Midbrain (tissue), 1 donor: ENCODE results near the gene BCAS3.
A peak's percentile ranks its signal among the peaks of the same experiment; 100 is the strongest.
"Not testable (repeated sequence)": the region's sequence is repeated elsewhere in the genome, so short reads cannot be mapped to it uniquely, and the experiment has no call there.

Source experiments
- DNase-seq: peaks from one replicate; lab custom pipeline; 2025; lab: John Stamatoyannopoulos, UW

The BCAS3 gene

GRCh38 chr17:60747069-60747808 is 69.6 kb downstream of the BCAS3 start:
- DNase-seq, result no peak

DNA sequence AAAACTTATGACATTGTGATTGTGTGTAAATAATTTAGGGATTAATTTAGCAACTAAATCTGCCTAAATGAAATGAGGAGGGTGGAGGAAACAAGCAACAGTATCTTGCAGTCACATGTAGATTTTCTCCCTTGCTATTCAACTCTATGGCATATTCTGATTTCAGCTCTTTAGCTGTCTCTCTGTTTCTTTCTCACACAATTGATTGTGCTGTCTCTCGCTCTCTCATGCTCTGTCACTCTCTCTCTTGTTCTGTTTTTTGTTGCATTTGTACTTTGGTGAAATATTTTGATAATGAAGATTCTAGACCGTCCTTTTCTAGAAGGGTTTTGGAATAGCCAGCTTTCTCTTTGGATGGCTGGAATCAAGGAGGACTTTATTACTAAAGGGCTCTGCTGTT is 70.6 kb downstream of the BCAS3 start:
- peak; percentile 47 for DNase-seq

DNA sequence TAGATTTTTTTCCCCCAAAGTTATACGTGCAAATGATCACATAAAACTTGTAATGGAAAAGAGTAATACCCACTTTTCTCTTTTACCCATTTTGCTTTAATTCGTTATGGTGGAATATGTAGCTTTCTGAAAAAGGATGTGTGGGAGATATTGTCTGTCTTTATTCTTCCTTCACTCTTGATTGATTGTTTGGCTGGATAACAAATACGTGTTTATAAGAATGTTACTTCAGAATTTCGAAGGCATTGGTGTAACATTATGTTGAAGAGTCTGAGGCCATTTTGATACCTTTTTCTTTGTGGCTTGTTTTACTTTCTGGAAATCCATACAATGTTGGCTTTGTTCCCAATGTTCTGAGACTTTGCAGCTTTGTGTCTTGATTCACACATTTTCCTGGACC is 71.4 kb downstream of the BCAS3 start:
- DNase-seq, result no peak

DNA sequence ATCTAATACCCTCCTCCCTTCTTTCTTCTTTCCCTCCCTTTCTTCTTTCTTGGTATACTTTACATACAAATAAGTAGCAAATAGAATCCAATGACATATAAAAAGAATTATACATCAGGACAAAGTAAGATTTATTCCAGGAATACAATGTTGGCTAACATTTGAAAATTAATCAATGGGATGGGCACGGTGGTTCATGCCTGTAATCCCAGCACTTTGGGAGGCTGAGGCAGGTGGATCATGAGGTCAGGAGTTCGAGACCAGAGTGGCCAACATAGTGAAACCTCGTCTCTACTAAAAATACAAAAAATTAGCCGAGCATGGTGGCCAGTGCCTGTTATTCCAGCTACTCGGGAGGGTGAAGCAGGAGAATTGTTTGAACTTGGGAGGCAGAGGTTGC is 72.1 kb downstream of the BCAS3 start:
- no peak for DNase-seq

DNA sequence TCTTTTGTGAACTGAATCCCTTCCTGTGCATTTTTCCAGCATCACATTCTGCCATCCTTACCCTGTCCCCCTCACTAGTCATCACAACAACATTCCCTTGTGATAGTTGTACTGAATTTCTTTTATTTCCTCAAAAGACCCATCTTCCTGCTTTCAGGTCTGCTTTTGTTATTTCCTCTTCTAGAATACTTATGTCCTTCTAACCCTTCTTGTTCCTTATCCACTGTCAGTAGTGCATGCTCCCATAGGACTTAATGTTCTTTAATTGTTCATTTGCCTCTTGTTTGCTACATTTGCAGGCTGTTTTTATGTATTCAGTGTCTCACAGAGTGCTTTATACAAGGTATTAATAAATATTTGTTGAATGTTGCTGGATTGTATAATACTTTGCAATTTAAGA is 73.0 kb downstream of the BCAS3 start:
- DNase-seq, result no peak

DNA sequence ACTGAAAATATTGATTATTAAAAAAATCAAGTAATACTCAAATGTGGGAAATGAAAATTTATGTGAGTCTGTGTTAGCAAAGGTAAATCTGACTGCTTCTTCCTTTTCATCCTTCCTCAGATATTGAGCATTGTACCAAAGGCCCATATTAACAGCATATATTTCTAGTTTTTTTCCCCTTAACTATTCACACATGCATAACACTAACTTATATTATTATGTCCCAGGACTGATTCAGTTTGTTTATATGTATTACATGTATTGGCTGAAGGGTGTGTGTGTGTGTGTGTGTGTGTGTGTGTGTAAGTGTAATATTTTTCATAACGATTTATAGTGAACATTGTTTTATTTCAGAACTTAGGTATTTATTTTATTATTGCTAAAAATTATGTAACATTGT is 74.2 kb downstream of the BCAS3 start:
- no peak for DNase-seq

DNA sequence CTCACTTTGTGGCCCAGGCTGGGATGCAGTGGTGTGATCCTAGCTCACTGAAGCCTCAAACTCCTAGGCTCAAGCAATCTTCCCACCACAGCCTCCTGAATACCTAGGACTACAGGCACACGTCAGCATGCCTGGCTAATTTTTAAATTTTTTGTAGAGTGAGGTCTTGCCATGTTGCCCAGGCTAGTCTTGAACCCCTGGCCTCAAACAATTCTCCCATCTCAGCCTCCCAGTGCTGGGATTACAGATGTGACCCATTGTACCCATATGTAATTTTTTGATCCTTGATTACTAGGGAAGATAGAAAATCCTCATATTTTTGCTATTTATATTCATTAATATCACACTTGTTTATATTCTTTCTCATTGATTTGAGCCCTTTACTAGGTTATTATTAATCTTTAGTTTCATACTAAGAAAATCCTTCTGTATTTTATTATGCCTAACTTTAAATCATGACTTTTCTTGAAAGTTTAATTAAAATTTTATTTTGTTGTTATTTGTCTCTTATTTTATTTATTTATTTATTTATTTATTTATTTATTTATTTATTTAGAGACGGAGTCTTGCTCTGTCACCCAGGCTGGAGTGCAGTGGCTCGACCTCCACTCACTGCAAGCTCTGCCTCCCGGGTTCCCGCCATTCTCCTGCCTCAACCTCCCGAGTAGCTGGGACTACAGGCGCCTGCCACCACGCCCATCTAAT is 75.4 kb downstream of the BCAS3 start:
- DNase-seq, result no peak

GRCh38 chr17:60754057-60754604 is 76.5 kb downstream of the BCAS3 start:
- DNase-seq, result no peak

GRCh38 chr17:60756798-60757197 is 79.1 kb downstream of the BCAS3 start:
- not testable (repeated sequence) for DNase-seq

- DNase-seq, result no peak
Observed at GRCh38 chr17:60757437-60757836, 79.8 kb downstream of the BCAS3 start.

- DNase-seq, result no peak
Observed at GRCh38 chr17:60759756-60760155, 82.1 kb downstream of the BCAS3 start.

- not testable (repeated sequence) for DNase-seq
Observed at GRCh38 chr17:60761301-60761700, 83.7 kb downstream of the BCAS3 start.

DNA sequence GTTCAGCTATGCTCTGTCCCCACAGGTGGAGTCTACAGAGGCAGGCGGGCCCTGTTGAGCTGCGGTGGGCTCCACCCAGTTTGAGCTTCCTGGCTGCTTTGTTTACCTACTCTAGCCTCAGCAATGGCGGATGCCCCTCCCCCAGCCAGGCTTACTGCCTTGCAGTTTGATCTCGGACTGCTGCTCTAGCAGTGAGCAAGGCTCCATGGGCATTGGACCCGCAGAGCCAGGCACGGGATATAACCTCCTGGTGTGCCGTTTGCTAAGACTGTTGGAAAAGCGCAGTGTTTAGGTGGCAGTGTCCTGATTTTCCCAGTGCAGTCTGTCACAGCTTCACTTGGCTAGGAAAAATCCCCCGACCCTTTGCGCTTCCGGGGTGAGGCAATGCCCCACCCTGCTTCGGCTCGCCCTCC is 89.1 kb downstream of the BCAS3 start:
- DNase-seq, result no peak

- DNase-seq, result no peak
Observed at GRCh38 chr17:60767744-60768308, 90.2 kb downstream of the BCAS3 start.

GRCh38 chr17:60769327-60769726 is 91.7 kb downstream of the BCAS3 start:
- DNase-seq, result no peak

- no peak for DNase-seq
Observed at GRCh38 chr17:60770946-60771422, 93.3 kb downstream of the BCAS3 start.

GRCh38 chr17:60771621-60772020 is 94.0 kb downstream of the BCAS3 start:
- not testable (repeated sequence) for DNase-seq

- no peak for DNase-seq
Observed at GRCh38 chr17:60773552-60773951, 95.9 kb downstream of the BCAS3 start.

- DNase-seq, result no peak
Observed at GRCh38 chr17:60781880-60782412, 104.3 kb downstream of the BCAS3 start.

DNA sequence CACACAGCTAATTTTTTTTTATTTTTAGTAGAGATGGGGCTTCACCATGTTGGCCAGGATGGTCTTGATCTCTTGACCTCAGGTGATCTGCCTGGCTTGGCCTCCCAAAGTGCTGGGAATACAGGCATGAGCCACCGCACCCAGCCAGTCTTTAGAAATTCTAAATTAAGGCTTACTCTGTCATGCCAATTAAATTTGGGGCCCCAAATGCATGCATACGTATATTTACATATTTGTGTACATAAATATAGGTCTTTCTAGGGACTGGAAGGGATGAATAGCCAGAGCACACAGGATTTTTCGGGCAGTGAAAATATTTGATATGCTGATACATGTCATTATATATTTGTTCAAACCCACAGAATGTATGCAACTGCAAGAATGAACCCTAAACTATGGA is 105.1 kb downstream of the BCAS3 start:
- no peak for DNase-seq

- DNase-seq, result no peak
Observed at GRCh38 chr17:60790205-60790604, 112.6 kb downstream of the BCAS3 start.

DNA sequence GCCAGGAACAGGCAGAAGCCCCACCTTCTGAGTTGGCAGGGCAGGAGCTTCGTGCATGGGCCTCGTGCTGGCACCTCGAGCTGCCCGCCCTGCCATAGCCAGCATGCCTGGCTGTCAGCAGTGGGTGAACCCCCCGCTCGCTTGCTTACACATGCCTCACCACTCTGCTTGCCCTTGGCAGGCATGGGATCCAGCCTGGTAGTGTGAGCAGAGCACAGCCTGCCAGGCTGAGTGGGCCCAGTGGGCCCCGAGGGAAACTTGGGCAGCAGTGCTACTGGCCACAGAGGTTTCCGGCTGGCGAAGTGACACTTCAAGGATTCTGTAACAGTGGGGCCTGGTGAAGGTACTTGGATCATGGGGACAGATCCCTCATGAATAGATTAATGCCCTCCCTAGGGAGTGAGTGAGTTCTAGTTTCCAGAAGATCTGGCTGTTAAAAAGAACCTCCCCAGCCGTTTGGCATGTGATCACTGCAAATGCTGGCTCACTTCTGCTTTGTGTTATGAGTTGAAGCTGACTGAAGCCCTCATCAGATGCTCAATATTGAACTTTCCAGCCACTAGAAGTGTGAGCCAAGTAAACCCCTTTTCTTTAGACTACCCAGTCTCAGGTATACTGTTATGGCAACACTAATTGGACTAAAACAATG is 114.7 kb downstream of the BCAS3 start:
- DNase-seq, result no peak
